T1000 (cell line): ENCODE data around the gene STON2.

Experiments
- DNase-seq: peaks from one replicate; lab custom pipeline; 2025; ENCODE audit warnings: mixed read lengths; lab: John Stamatoyannopoulos, UW

The STON2 gene

GRCh38 chr14:81221579-81222102, 178.5 kb downstream of the STON2 start:
- DNase-seq: no peak

DNA sequence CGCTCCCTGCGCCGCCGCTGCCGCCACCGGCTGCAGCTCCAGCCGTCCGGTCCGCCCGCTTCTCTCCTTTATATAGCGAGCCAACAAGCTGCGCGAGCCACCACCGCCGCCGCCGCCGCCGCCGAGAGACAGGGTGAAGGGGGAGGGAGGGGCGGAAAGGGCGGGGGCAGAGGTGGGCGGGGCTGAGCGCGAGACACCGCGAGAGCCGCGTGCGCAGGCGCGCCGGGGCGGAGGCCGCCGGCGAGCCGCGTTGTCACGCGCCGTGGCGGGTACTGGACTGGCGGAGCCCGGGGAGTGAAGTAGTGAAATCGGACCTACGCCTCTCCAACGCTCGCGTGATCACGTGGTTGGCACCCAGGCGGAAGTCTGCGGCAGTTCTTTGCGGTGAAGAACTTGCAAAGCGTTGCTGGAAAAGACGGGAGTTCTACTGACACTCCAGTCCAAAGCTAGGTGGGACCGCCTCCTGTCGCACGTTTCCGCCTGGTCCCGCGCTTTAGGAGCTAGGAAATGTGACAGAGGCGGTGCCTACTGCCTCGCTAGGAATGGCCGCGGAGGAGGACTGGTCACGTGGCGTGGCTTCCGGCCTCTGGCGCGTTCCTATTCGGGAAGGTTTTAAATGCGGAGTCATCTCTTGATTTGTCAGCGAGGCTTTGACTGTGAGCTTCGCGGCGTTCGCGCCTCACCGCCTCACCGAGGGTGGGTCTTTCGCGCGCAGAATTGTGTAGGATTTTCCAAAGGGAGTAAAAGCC, 179.1 kb downstream of the STON2 start, which contains the start of gene GTF2A1:
TSS of gene GTF2A1 (minus strand) at position 130 of the 749 bp plus-strand sequence. CDS start 441 bp downstream, outside the sequence.
- DNase-seq: peak; percentile 95

GRCh38 chr14:81220580-81220829, 179.6 kb downstream of the STON2 start:
- DNase-seq: no peak

DNA sequence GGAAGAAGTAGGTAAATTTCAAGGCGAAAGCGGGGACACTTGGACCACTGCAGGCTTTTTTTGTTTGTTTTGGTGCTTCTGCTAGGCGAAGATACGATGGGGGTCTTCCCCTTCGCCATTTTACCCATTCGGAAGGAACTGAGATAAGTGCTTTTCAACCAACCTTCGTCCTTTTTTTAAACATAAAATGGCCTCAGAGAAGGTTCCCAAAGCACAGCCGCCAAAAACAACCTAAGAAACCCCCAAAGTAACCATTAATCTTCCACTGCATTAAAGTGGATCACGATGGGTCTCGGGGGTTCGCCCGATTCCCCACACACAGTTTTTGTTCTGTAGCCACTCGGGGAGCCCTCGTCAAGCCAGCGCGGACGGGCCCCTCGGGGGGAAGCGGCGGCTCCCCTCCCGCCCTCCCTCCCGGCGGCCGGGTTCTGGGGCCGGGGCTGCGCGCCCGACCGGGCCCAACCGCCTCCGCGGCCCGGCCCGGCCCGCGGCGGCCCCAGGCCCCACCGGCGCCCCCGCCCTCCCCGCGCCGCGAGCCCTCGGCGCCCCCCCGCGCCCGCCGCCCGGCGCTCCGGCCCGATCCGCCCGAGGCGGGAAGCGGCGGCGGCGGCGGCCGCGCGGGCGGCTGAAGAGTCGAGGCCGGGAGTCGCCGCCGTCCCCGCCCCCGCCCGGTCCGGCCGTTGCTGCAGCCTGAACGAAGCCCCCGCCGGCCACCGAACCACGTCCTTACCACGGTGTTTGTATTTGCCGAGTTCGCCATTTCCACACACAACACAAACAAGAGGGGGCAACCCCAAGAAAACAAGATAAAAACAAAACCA, 180.2 kb downstream of the STON2 start:
- DNase-seq: no peak

- DNase-seq: peak; percentile 81
Measured at GRCh38 chr14:81219210-81219758, 180.8 kb downstream of the STON2 start.

- no peak for DNase-seq
Measured at GRCh38 chr14:81211844-81212243, 188.3 kb downstream of the STON2 start.
